Measurements from ENCODE around the gene TMEM92.

Gene TMEM92

GRCh38 chr17:50328363-50329325 is 54.4 kb downstream of the TMEM92 start:
- DNase-seq (ENCODE audit: low read depth) = no peak

DNA sequence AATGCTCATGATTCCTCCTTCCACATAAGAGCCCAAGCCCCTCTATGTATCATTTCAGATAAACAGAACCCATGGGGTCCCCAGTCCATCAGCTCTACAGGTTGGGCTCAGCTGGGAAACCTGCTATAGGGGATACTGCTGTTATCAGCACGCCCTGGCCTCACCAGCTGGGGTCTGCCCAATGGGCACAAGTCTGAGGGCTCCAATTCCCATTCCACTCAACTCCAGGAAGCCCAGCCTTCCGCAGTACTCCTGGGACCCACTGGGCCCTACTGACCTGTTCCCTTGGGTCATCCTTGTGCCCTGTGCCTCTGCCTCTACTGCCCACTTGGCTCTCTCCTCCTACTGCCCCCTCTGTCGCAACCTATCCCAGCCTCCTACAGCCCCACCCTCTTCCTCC is 55.5 kb downstream of the TMEM92 start:
- DNase-seq (ENCODE audit: low read depth) = no peak

GRCh38 chr17:50330151-50330775 is 56.0 kb downstream of the TMEM92 start:
- no peak for DNase-seq (ENCODE audit: low read depth)

Measured in activated gamma-delta T cell treated with anti-CD3 and anti-CD28 coated beads, Interleukin-2, amount 50 U/mL, for 16 hours (primary cell).